H1 (cell line): Measurements from ENCODE around the gene UBE2V1. TPM values are rescaled to one million over a fixed set of nuclear protein-coding genes. Genes with fewer than 3 reads are reported as not detected.

ENCODE experiments used
- CTCF ChIA-PET: fragments of 300-600 bp; sonication (Branson Sonifier 250); formaldehyde crosslinking; loops from one replicate; lab custom pipeline; 2021; ENCODE audit not compliant: partially characterized antibody; lab: Charles Lee
- POLR2A ChIA-PET: fragments of 300-600 bp; sonication (Branson Sonifier 250); formaldehyde crosslinking; loops from one replicate; lab custom pipeline; 2021; ENCODE audit warnings: inconsistent platforms; ENCODE audit not compliant: partially characterized antibody; lab: Charles Lee
- DNase-seq, 2 experiments: peaks; one replicate each; pipeline versions ENCODE4 v3.0.0 to v3.0.0-alpha.2; 2010 to 2022; ENCODE audit warnings: low spot score in 2 of 2, low read depth in 1 of 2, mixed read lengths in 1 of 2
- FAIRE-seq: peaks from 2 replicates; lab custom pipeline; 2011; peaks lifted over from hg19 to GRCh38; lab: Jason Lieb, UNC
- H2AFZ ChIP-seq: 2 replicates; pipeline ENCODE4 v1.8.1; 2012; ENCODE audit warnings: low read length, inconsistent platforms
- H2AK5ac ChIP-seq: 2 replicates; pipeline ENCODE4 v1.6.1; 2013; ENCODE audit warnings: low read depth, low read length
- H2BK120ac ChIP-seq: replicated peaks from 2 replicates; pipeline ENCODE3; 2013; ENCODE audit warnings: low read depth, low read length, inconsistent platforms
- H2BK12ac ChIP-seq: 2 replicates; pipeline ENCODE4 v1.6.1; 2013; ENCODE audit warnings: low read depth, low read length
- H2BK15ac ChIP-seq: 2 replicates; pipeline ENCODE4 v1.6.1; 2013; ENCODE audit warnings: low read length
- H2BK20ac ChIP-seq: 2 replicates; pipeline ENCODE4 v1.6.1; 2013; ENCODE audit warnings: low read length
- H2BK5ac ChIP-seq: 2 replicates; pipeline ENCODE4 v1.6.1; 2013; ENCODE audit warnings: low read depth, low read length
- H3K14ac ChIP-seq: 2 replicates; pipeline ENCODE4 v1.6.1; 2013; ENCODE audit warnings: inconsistent platforms; ENCODE audit not compliant: insufficient read length
- H3K18ac ChIP-seq: 2 replicates; pipeline ENCODE4 v1.6.1; 2013; ENCODE audit warnings: low read length; ENCODE audit errors: extremely low read depth
- H3K23ac ChIP-seq: 2 replicates; pipeline ENCODE4 v1.6.1; 2013; ENCODE audit warnings: inconsistent platforms; ENCODE audit not compliant: insufficient read length
- H3K23me2 ChIP-seq: 2 replicates; pipeline ENCODE4 v1.6.1; 2013; ENCODE audit warnings: low read depth, low read length
- H3K27ac ChIP-seq: 2 replicates; pipeline ENCODE4 v1.6.1; 2011; ENCODE audit warnings: low read depth, low read length, inconsistent platforms
- H3K27me3 ChIP-seq, 4 experiments: replicated peaks in 1 of 4; 1 replicate in 1 of 4; 2 replicates in 3 of 4; pipeline versions ENCODE4 v1.6.1 to v1.8.1; 2011 to 2013; ENCODE audit warnings: low read length in 3 of 4, mild to moderate bottlenecking in 3 of 4, inconsistent platforms in 2 of 4, mixed read lengths in 2 of 4, moderate library complexity in 1 of 4; ENCODE audit not compliant: control insufficient read depth in 3 of 4, insufficient read depth in 3 of 4; ENCODE audit errors: extremely low read depth in 1 of 4
- H3K36me3 ChIP-seq, 4 experiments: 2 replicates each; pipeline versions ENCODE4 v1.6.1 to v1.8.1; 2011 to 2013; ENCODE audit warnings: mild to moderate bottlenecking in 4 of 4, low read length in 3 of 4, moderate library complexity in 2 of 4, control low read depth in 1 of 4, inconsistent platforms in 1 of 4; ENCODE audit not compliant: insufficient read depth in 4 of 4, control insufficient read depth in 2 of 4
- H3K4ac ChIP-seq: replicated peaks from 2 replicates; pipeline ENCODE3; 2013; ENCODE audit warnings: low read length, low read depth, mixed read lengths, inconsistent platforms; ENCODE audit not compliant: insufficient read length
- H3K4me1 ChIP-seq, 4 experiments: replicated peaks in 1 of 4; 1 replicate in 1 of 4; 2 replicates in 3 of 4; pipeline versions ENCODE4 v1.6.1 to v1.8.1; 2011 to 2013; ENCODE audit warnings: low read length in 3 of 4, inconsistent platforms in 2 of 4, mixed read lengths in 1 of 4; ENCODE audit not compliant: insufficient read depth in 4 of 4, control insufficient read depth in 3 of 4
- H3K4me2 ChIP-seq, 2 experiments: 2 replicates each; pipeline versions ENCODE4 v1.6.1 to v1.8.1; 2011 to 2013; ENCODE audit warnings: low read depth in 2 of 2, low read length in 2 of 2, control low read depth in 1 of 2, inconsistent platforms in 1 of 2, mild to moderate bottlenecking in 1 of 2; ENCODE audit not compliant: insufficient read depth in 1 of 2
- H3K4me3 ChIP-seq, 4 experiments: fragments of 200-600, 300-600 bp in 1 of 4; sonication (generic), shearing (Covaris generic), sonication (Bioruptor Twin) in 1 of 4; 2 replicates each; pipeline versions ENCODE4 v1.5.1 to v1.8.1; 2011 to 2016; ENCODE audit warnings: low read length in 4 of 4, low read depth in 3 of 4, control low read depth in 2 of 4, inconsistent platforms in 2 of 4, mild to moderate bottlenecking in 2 of 4, mixed read lengths in 1 of 4, moderate library complexity in 1 of 4; ENCODE audit not compliant: insufficient read depth in 2 of 4; ENCODE audit errors: extremely low read depth in 1 of 4
- H3K56ac ChIP-seq: replicated peaks from 2 replicates; pipeline ENCODE3; 2013; ENCODE audit warnings: low read depth, mild to moderate bottlenecking, mixed read lengths, low read length, inconsistent platforms; ENCODE audit not compliant: insufficient read length
- H3K79me1 ChIP-seq: 2 replicates; pipeline ENCODE4 v1.6.1; 2013; ENCODE audit warnings: low read depth, low read length, control low read depth
- H3K79me2 ChIP-seq, 2 experiments: 2 replicates each; pipeline versions ENCODE4 v1.6.1 to v1.8.1; 2012 to 2013; ENCODE audit warnings: low read length in 2 of 2, mild to moderate bottlenecking in 2 of 2, inconsistent platforms in 1 of 2; ENCODE audit not compliant: insufficient read depth in 2 of 2, control insufficient read depth in 1 of 2
- H3K9ac ChIP-seq, 4 experiments: replicated peaks in 1 of 4; 1 replicate in 1 of 4; 2 replicates in 3 of 4; pipeline versions ENCODE4 v1.6.1 to v1.8.1; 2011 to 2013; ENCODE audit warnings: low read depth in 3 of 4, low read length in 3 of 4, control low read depth in 2 of 4, mild to moderate bottlenecking in 2 of 4, moderate library complexity in 2 of 4, inconsistent platforms in 1 of 4; ENCODE audit errors: extremely low read depth in 1 of 4
- H3K9me3 ChIP-seq, 2 experiments: 2 replicates each; pipeline versions ENCODE4 v1.6.1 to v1.8.1; 2012 to 2013; ENCODE audit warnings: mild to moderate bottlenecking in 2 of 2, moderate library complexity in 2 of 2, control low read depth in 1 of 2, inconsistent platforms in 1 of 2, low read depth in 1 of 2, low read length in 1 of 2, mixed read lengths in 1 of 2; ENCODE audit not compliant: insufficient read depth in 2 of 2
- H4K20me1 ChIP-seq, 2 experiments: replicated peaks in 1 of 2; 2 replicates each; pipeline versions ENCODE3 to v1.8.1; 2011 to 2013; ENCODE audit warnings: inconsistent platforms in 2 of 2, low read length in 2 of 2, mild to moderate bottlenecking in 1 of 2; ENCODE audit not compliant: insufficient read depth in 2 of 2, control insufficient read depth in 1 of 2
- H4K5ac ChIP-seq: 2 replicates; pipeline ENCODE4 v1.6.1; 2013; ENCODE audit warnings: low read length, low read depth, mixed read lengths, inconsistent platforms; ENCODE audit not compliant: insufficient read length
- H4K8ac ChIP-seq: 2 replicates; pipeline ENCODE4 v1.8.0; 2013; ENCODE audit warnings: mild to moderate bottlenecking, moderate library complexity, low read length, inconsistent platforms; ENCODE audit not compliant: insufficient read depth; ENCODE audit errors: extremely low read depth
- H4K91ac ChIP-seq: replicated peaks from 2 replicates; pipeline ENCODE3; 2013; ENCODE audit warnings: low read length, mixed read lengths, inconsistent platforms; ENCODE audit not compliant: insufficient read length
- CTBP2 ChIP-seq: IDR thresholded peaks from 2 replicates; pipeline ENCODE4 v1.7.0; 2011; ENCODE audit warnings: borderline replicate concordance, mild to moderate bottlenecking, moderate library complexity, mixed read lengths, low read length; ENCODE audit not compliant: insufficient read depth, insufficient read length
- EGR1 ChIP-seq: IDR thresholded peaks from 2 replicates; pipeline ENCODE4 v1.6.1; 2011; ENCODE audit warnings: low read depth, low read length, borderline replicate concordance
- GTF2F1 ChIP-seq: IDR thresholded peaks from 2 replicates; pipeline ENCODE4 v1.6.1; 2012; ENCODE audit warnings: low read depth, low read length, improper control_type of control experiment, borderline replicate concordance
- HDAC6 ChIP-seq: IDR thresholded peaks from one replicate; pipeline ENCODE4 v1.7.1; 2012; ENCODE audit warnings: low read depth, mild to moderate bottlenecking, inconsistent platforms, low read length, moderate library complexity
- KDM4A ChIP-seq: IDR thresholded peaks from one replicate; pipeline ENCODE4 v1.7.1; 2012; ENCODE audit warnings: low read depth, mild to moderate bottlenecking, moderate library complexity, low read length, inconsistent platforms; ENCODE audit not compliant: severe bottlenecking
- POLR2A ChIP-seq, 2 experiments: IDR thresholded peaks; 1 replicate in 1 of 2; 2 replicates in 1 of 2; pipeline ENCODE4 v1.6.1; 2011; ENCODE audit warnings: low read depth in 2 of 2, low read length in 2 of 2, mild to moderate bottlenecking in 2 of 2; ENCODE audit errors: control extremely low read depth in 1 of 2
- POU5F1 ChIP-seq: IDR thresholded peaks from 2 replicates; pipeline ENCODE4 v1.6.1; 2011; ENCODE audit warnings: low read depth, mild to moderate bottlenecking, low read length, moderate library complexity
- SIRT6 ChIP-seq: IDR thresholded peaks from one replicate; pipeline ENCODE4 v1.7.1; 2012; ENCODE audit warnings: low read length, inconsistent platforms
- WGBS, 2 experiments: shearing (Covaris generic) in 1 of 2; methylation state at CpG; one replicate each; pipeline versions ENCODE4 v1.1.6 to v1.1.7; 2013 to 2015; ENCODE audit warnings: low lambda C conversion rate in 2 of 2, mixed read lengths in 2 of 2, inconsistent platforms in 1 of 2, low coverage in 1 of 2, missing lambda C conversion rate in 1 of 2; ENCODE audit not compliant: insufficient replicate concordance in 2 of 2, insufficient coverage in 1 of 2, insufficient read length in 1 of 2; ENCODE audit errors: extremely low coverage in 1 of 2, missing lambda C conversion rate in 1 of 2; 5-methylcytosine and 5-hydroxymethylcytosine counted together
- polyA plus RNA-seq, 7 experiments: library from polyadenylated mRNA; depleted of rRNA in 3 of 7; stranded (reverse) in 5 of 7; unstranded in 2 of 7; fragments of >200 nt in 5 of 7; fragments of 200-250 nt in 2 of 7; gene quantifications; 1 replicate in 5 of 7; 2 replicates in 1 of 7; 4 replicates in 1 of 7; pipeline versions ENCODE4 v1.2.1 to v1.2.3, GENCODE V29; 2011 to 2013; ENCODE audit warnings: missing spikeins in 2 of 7, mixed read lengths in 2 of 7
- total RNA-seq: library from RNA; stranded (reverse); fragmentation: NEBNext Ultra II Directional; extraction: Animal tissue kit (Norgen Biotek cat#: 25700); gene quantifications from 2 replicates; pipeline ENCODE4 v1.2.1, GENCODE V29; 2021
- TF ChIP-seq, protein P1 (sequence below), 3 experiments: IDR thresholded peaks; 1 replicate in 2 of 3; 2 replicates in 1 of 3; pipeline versions ENCODE4 v1.5.1 to v1.6.1; 2011; ENCODE audit warnings: low read length in 3 of 3, mild to moderate bottlenecking in 3 of 3, inconsistent platforms in 2 of 3, low read depth in 1 of 3, moderate library complexity in 1 of 3; ENCODE audit not compliant: insufficient read depth in 1 of 3; ENCODE audit errors: control extremely low read depth in 1 of 3

The UBE2V1 gene
- total and polyA plus RNA-seq, 2 of the 8 experiments (the other 6 are each of a cell fraction or from before 2014, with no cell fraction given) = 141 to 184 TPM

DNA sequence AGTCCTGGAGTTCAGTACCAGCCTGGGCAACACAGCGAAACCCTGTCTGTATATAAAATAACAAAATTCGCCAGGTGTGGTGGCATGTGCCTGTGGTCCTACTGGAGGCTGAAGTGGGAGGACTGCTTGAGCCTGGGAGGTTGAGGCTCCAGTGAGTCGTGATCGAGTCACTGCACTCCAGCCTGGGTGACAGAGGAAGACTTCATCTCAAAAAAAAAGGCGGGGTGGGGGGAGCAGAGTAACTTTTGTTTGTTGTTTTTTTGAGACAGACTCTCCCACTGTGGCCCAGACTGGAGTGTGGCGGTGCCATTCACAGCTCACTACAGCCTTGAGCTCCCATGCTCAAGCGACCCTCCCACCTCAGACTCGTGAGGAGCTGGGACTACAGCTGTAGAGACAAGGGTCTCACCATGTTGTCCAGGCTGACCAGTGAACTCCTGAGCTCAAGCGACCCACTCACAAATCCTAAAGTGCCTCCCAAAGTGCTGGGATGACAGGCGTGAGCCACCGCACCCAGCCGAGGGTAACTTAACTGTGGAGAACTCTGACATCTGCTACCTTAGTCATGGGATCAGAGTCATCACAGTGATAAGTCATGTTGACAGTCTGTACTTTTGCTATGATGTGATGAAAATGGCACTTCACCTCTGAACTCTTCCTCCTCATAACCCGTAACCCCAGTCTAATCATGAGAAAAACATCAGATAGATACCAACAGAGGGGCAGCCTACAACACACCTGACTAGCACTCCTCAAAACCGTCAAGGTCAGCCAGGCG, 24.1 kb upstream of the UBE2V1 start:
- H3K23ac ChIP-seq = no peak overlapping the region
- H3K27ac ChIP-seq = no peak overlapping the region
- no peak overlapping the region for H3K4ac ChIP-seq
- peaks cover 26% of the 10 kb centered on the region for H3K79me1 ChIP-seq
- peak overlapping the region; percentile 58; the same call in 1 of the 2 replicates for H4K8ac ChIP-seq
- no peak overlapping the region for H3K56ac ChIP-seq
- no peak overlapping the region for H3K9ac ChIP-seq
- H2BK120ac ChIP-seq = no peak overlapping the region
- 93% methylated on average over 15 of the region's 15 CpGs; no CpG with 5 or more reads in 1 of the 2 experiments for WGBS, 2 experiments
- no peak overlapping the region for H2AK5ac ChIP-seq
- no peak overlapping the region for H2BK5ac ChIP-seq
- H3K4me1 ChIP-seq = peaks cover 0 to 8% (median 0%) of the 10 kb centered on the region in 4 experiments; a peak in 1 of 7 replicates
- H3K4me3 ChIP-seq = no peak overlapping the region
- H2AFZ ChIP-seq = no peak overlapping the region
- no peak overlapping the region for H3K14ac ChIP-seq
- no peaks in the 10 kb centered on the region for H3K23me2 ChIP-seq
- H4K5ac ChIP-seq = no peak overlapping the region
- H2BK12ac ChIP-seq = no peak overlapping the region
- no peaks in the 10 kb centered on the region for H3K27me3 ChIP-seq
- POLR2A ChIA-PET = interaction anchor here (6.9 kb wide), 1 partner anchor 16 kb away, joined by 40 read pairs; the partner anchor contains the start of gene PEDS1
- FAIRE-seq (no peak), DNase-seq (no peak)
- H3K9me3 ChIP-seq = no peaks in the 10 kb centered on the region
- H4K91ac ChIP-seq = no peak overlapping the region
- H3K4me2 ChIP-seq = no peak overlapping the region
- H3K18ac ChIP-seq = no peak overlapping the region
- peaks cover 7 to 39% of the 10 kb centered on the region in 2 experiments for H4K20me1 ChIP-seq
- H2BK15ac ChIP-seq = no peak overlapping the region
- H2BK20ac ChIP-seq = no peak overlapping the region
- CTCF ChIA-PET = interaction anchor here (0.6 to 6.9 kb wide), 8 partner anchors 10 to 276 kb away, joined by 3 to 61 read pairs (median 4); partner anchors contain the start of gene PEDS1
- peaks cover 4 to 26% (median 6%) of the 10 kb centered on the region in 4 experiments; a peak in 5 of 8 replicates for H3K36me3 ChIP-seq
- peaks cover 0 to 31% of the 10 kb centered on the region in 2 experiments; a peak in 1 of 4 replicates for H3K79me2 ChIP-seq
- TF ChIP-seq KDM4A (no peak), GTF2F1 (no peak), EGR1 (no peak), CTBP2 (no peak), POU5F1 (no peak), HDAC6 (no peak), SIRT6 (no peak), POLR2A (IDR thresholded peaks at IDR 0.05; ENCODE audit: control extremely low read depth in 1 of 2, low read depth in 2 of 2, low read length in 2 of 2) (no peak)
- TF ChIP-seq, protein P1, sequence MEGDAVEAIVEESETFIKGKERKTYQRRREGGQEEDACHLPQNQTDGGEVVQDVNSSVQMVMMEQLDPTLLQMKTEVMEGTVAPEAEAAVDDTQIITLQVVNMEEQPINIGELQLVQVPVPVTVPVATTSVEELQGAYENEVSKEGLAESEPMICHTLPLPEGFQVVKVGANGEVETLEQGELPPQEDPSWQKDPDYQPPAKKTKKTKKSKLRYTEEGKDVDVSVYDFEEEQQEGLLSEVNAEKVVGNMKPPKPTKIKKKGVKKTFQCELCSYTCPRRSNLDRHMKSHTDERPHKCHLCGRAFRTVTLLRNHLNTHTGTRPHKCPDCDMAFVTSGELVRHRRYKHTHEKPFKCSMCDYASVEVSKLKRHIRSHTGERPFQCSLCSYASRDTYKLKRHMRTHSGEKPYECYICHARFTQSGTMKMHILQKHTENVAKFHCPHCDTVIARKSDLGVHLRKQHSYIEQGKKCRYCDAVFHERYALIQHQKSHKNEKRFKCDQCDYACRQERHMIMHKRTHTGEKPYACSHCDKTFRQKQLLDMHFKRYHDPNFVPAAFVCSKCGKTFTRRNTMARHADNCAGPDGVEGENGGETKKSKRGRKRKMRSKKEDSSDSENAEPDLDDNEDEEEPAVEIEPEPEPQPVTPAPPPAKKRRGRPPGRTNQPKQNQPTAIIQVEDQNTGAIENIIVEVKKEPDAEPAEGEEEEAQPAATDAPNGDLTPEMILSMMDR (IDR thresholded peaks at IDR 0.05; ENCODE audit: control extremely low read depth in 1 of 3, insufficient read depth in 1 of 3, low read depth in 1 of 3, low read length in 3 of 3) = no peak
